ENCODE data around the gene MOB3B.
"Not testable (repeated sequence)": the region's sequence is repeated elsewhere in the genome, so short reads cannot be mapped to it uniquely, and the experiment has no call there.

MOB3B gene

DNA sequence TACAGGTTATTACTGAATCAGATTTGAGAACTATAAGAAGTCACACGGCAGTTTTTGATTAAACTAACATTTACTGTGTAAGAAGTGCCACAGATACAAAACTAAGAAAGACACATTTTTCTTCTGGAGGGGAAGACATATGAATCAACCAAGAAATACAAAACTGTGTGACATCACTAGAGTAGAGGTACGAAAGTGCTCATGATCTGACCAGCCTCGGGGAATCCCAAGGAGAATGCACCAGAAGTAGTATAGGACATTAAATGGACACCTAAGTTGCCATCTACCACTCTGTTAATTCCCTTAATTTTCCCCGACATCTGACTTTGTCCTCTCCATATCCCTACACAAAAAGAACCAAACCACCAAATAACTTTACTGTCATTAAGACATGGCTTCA lies 10.8 kb downstream of the MOB3B start:
- DNase-seq (ENCODE audit: low spot score) = no peak

DNA sequence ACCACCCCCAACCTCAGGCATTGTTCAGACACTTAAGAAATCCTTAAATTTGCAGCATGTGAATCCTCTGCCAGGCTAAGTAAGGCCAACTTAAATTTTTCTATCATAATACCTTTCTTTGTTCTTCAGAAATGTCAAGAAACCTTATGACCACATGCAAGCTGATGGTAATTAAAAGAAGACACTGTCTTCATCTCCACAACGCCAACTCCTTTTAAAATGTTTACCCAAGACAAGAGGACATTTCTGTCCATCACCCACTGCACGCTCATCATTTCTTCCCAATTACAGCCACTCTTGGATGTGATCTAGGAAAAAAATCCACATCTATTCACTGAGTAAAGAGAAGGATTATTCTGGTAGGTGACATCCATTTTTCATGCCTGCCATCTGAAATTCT lies 11.6 kb downstream of the MOB3B start:
- DNase-seq (ENCODE audit: low spot score) = no peak

GRCh38 chr9:27514551-27514950 lies 15.1 kb downstream of the MOB3B start:
- DNase-seq (ENCODE audit: low spot score) = no peak

- DNase-seq (ENCODE audit: low spot score) = no peak
These were observed 17.8 kb downstream of the MOB3B start for GRCh38 chr9:27511771-27512170.

DNA sequence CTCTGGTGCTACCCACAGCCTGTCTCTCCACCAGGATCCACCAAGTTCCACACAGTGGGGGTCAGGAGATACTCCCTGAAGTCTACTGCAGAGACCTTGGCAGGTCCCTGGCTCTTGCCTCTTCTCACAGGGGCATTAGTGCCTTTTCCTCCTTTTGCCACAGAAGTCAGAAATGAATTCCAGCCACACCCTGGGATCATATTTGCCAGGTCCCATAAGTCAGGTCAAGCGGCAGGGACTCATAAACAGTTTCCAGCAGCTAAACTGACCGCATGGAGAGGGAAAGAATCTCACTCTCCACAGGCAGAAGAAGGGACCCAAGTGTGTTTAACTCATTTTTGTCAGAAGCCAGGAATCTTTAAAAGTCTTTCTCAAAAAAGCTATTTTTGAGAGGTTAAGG lies 18.8 kb downstream of the MOB3B start:
- DNase-seq (ENCODE audit: low spot score) = no peak

DNA sequence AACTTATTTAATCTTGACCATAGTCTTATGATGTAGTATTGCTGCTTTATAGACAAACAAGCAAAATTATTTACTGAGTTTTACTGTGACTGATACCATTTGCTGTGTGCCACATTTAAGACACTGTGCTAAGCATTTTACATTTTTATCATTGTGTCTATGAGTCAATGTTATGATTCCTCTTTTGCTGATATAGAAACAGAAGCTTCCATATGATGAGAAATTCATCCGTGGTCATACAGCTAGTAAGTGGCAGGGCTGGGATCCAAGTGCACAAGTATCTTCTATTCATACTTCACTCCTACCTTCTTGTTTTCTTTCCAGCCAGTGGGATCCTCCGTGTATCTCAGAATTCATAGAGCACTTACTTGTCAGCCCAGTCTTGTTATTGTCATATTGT lies 22.6 kb downstream of the MOB3B start:
- DNase-seq (ENCODE audit: low spot score) = no peak

GRCh38 chr9:27505744-27506161 lies 23.9 kb downstream of the MOB3B start:
- DNase-seq (ENCODE audit: low spot score) = no peak

DNA sequence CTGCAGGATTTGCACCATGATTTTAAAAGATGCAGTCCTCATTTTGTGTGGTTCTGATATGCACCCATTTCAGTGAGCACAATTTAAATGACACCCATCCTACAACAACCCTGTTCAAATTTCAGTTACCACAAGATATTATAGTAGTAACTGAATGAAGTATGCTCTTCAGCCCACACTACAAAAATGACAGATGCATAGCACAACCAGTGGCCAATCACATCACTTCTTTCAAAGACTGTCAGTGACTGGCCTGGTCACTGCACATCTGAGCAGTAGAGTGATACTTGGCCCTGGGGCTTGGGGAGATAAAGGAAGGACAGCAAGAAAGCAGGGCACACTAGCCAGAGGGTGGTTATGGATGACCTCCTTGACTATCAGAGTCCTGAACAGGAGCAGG lies 25.4 kb downstream of the MOB3B start:
- DNase-seq (ENCODE audit: low spot score) = no peak

GRCh38 chr9:27503623-27504022 lies 26.0 kb downstream of the MOB3B start:
- no peak for DNase-seq (ENCODE audit: low spot score)

DNA sequence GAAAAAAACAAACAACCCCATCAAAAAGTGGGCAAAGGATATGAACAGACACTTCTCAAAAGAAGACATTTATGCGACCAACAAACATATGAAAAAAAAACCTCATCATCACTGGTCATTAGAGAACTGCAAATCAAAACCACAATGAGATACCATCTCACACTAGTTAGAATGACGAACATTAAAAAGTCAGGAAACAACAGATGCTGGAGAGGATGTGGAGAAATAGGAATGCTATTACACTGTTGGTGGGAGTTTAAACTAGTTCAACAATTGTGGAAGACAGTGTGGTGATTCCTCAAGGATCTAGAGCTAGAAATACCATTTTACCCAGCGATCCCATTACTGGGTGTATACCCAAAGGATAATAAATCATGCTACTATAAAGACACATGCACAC lies 28.7 kb downstream of the MOB3B start:
- DNase-seq (ENCODE audit: low spot score) = not testable (repeated sequence)

- no peak for DNase-seq (ENCODE audit: low spot score)
These were observed 30.2 kb downstream of the MOB3B start for GRCh38 chr9:27499451-27499850.

GRCh38 chr9:27497883-27498417 lies 31.7 kb downstream of the MOB3B start:
- no peak for DNase-seq (ENCODE audit: low spot score)

DNA sequence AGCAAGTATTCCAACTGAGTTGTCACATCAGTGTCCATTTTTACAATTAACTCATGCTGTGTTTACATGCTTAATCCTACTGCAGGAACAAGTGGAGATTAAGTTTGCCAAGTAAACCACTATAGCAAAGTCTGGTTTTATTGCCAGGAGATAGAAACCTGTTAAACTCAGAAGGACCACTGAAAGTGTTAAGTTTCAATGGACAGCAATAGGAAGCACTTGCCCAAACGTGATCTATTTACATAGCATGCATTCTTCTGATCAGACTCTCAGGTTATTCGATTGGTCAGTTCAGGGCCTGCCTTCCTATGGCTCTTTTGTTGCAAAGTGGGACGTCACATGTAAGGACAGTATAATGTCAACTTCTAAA lies 33.5 kb downstream of the MOB3B start:
- no peak for DNase-seq (ENCODE audit: low spot score)

DNA sequence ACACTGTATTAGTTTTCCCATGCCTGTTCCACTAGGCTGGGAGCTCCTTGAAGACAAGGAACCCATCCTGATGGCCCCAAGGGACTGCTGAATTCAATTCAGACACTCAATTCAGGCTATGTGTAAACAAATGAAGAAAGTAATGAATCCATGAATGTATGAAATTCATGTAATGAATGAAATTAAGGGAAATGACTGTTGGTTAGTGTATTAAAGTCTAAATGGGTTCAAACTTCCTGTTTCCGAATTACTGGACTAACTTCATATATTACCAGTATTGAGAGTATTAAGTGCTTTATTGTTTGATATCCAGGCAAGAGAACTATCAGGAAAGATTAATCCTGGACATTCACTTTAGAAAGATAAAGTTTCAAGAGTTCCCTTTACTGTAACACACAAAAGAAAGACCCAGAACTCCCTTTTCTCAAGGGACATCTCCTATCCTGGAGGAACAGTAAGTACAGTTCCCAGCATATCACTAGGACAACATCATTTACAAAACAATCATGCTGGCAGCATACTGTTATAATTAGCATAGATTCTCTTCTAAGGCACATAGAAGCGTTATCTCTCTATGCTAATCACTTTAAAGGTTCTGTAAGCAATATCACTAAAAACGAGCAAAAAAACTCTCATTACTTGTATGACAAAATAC lies 34.0 kb downstream of the MOB3B start:
- no peak for DNase-seq (ENCODE audit: low spot score)

- DNase-seq (ENCODE audit: low spot score) = no peak
These were observed 38.5 kb downstream of the MOB3B start for GRCh38 chr9:27491154-27491553.

GRCh38 chr9:27489087-27489876 lies 40.3 kb downstream of the MOB3B start:
- no peak for DNase-seq (ENCODE audit: low spot score)

- DNase-seq (ENCODE audit: low spot score) = no peak
These were observed 41.7 kb downstream of the MOB3B start for GRCh38 chr9:27487927-27488326.

- DNase-seq (ENCODE audit: low spot score) = no peak
These were observed 42.4 kb downstream of the MOB3B start for GRCh38 chr9:27487128-27487640.

DNA sequence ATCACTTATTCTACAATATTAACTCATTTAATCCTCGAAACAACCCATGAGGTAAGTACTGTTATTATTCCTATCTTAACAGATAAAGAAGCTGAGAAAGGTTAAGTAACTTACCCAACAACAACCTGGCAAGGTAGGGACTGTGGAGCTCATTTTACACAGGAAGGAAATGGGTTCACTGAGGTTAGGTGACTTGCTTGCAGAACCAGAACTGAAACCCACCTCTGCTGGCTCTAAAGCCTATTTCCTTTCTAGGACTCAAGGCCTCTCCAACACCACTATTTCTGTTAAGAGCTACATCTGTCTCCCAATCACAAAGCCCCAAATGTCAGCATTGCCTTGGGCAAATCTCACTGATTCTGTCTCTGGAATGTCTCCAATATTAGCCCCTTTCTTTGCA lies 44.5 kb downstream of the MOB3B start:
- no peak for DNase-seq (ENCODE audit: low spot score)

- DNase-seq (ENCODE audit: low spot score) = no peak
These were observed 46.0 kb downstream of the MOB3B start for GRCh38 chr9:27483576-27483975.

GRCh38 chr9:27482709-27483108 lies 46.9 kb downstream of the MOB3B start:
- no peak for DNase-seq (ENCODE audit: low spot score)

DNA sequence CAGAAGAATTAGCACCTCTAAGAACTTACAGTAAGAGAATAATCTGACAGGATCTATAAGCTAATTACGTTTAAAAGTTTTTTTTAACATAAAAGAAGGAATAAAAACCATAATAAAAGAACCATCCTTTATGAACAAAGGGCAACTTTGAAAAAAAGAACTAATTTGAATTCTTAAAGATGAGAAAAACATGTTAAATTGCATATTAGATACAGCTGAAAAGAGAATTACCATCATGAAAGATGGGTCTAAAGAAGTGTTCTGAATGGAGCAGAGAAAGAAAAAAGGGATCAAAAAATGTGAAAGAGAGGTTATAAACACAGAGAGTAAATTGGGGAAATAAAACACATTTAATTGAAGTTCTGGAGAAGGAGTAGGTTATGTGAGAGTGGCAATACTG lies 51.3 kb downstream of the MOB3B start:
- no peak for DNase-seq (ENCODE audit: low spot score)

DNA sequence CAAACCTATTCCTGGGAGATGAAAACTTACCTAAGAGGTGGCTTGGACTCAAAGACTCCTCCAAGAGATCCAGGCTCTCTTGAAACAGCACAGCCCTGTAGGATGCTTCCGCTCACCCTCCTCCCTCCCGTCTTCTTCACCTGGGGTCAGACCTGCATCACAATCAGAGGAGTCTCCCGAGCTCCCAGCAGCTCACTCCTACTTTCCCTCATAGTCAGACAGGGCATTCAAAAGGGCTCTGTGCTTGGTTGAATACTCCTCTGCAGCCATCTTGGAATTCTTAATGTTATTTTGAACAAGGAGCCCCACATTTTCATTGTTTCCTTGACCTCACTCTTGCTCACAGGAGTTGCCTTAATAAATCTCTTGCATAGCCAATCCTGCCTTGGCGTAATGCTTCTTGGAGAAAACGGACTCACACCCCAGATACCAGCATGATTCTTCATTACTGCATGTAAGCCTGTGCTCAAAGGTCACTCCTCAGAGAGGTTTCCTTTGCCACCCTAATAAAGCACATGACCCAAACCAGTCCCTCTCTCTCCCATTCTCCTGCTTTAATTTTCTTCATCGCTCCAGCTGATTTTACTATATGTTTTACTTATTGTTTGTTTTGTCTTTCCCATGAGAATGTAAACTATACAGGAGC lies 52.6 kb downstream of the MOB3B start:
- DNase-seq (ENCODE audit: low spot score) = no peak
